Activated CD4-positive, alpha-beta T cell treated with anti-CD3 and anti-CD28 coated beads, Interleukin-2, amount 10 ng/mL, durations not matched to agents 24 days and 14 days (primary cell): Measurements from ENCODE around the gene SOX8. TPM values are rescaled to one million over a fixed set of nuclear protein-coding genes. Genes with fewer than 3 reads are reported as not detected.
A peak's percentile ranks its signal among the peaks of the same experiment; 100 is the strongest.

Experiments used
- DNase-seq: peaks from one replicate; pipeline ENCODE4 v3.0.0; 2022
- H3K27ac Mint-ChIP-seq: one replicate; pipeline ENCODE4 v1.8.0; 2022; ENCODE audit warnings: mild to moderate bottlenecking, mixed read lengths
- H3K27me3 Mint-ChIP-seq: one replicate; pipeline ENCODE4 v1.8.0; 2022; ENCODE audit warnings: mixed read lengths
- H3K36me3 Mint-ChIP-seq: one replicate; pipeline ENCODE4 v1.8.0; 2022; ENCODE audit warnings: low read depth, mild to moderate bottlenecking, mixed read lengths
- H3K4me1 Mint-ChIP-seq: one replicate; pipeline ENCODE4 v1.8.0; 2021; ENCODE audit warnings: mixed read lengths
- H3K4me3 Mint-ChIP-seq: one replicate; pipeline ENCODE4 v1.8.0; 2022; ENCODE audit warnings: mild to moderate bottlenecking, moderate library complexity, mixed read lengths
- H3K9me3 Mint-ChIP-seq: one replicate; pipeline ENCODE4 v1.8.0; 2021; ENCODE audit warnings: mixed read lengths
- intact Hi-C: fragments of 100-400 bp; cut with micrococcal nuclease; formaldehyde crosslinking; loops from one replicate; pipeline ENCODE4 v1.15.1; 2023
- total RNA-seq: library from RNA; stranded (reverse); gene quantifications from 2 replicates; pipeline ENCODE4 v1.2.3, GENCODE V29; 2022

Gene SOX8
- 0.77 and 0.92 TPM in 2 replicates for total RNA-seq

DNA sequence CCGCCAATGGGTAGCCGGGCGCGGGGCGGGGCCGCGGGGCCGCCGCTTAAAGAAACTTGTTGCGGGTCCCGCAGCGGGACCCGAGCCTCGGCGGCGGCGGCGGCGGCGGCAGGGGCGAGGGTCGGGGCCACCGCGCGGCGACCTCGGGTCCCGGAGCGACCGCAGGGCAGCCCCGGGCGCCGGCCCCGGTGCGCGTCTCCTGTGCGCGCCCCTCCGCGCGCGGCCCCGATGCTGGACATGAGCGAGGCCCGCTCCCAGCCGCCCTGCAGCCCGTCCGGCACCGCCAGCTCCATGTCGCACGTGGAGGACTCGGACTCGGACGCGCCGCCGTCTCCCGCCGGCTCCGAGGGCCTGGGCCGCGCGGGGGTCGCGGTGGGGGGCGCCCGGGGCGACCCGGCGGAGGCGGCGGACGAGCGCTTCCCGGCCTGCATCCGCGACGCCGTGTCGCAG is at the start of gene SOX8:
TSS of gene SOX8 (plus strand) at position 76 of the 450 bp plus-strand sequence. CDS start at position 229, 153 bp downstream.
- peak within 1 kb of the TSS; percentile 77 for H3K27ac Mint-ChIP-seq
- peak within 1 kb of the TSS; percentile 83 for H3K4me3 Mint-ChIP-seq
- intact Hi-C loops, result loop anchor here (1.0 kb wide), 1 partner anchor 11 kb away; the partner anchor contains the start of gene LMF1
- no peaks in the 10 kb centered on the region for H3K36me3 Mint-ChIP-seq
- no peak for DNase-seq
- peaks cover 4% of the 10 kb centered on the region for H3K4me1 Mint-ChIP-seq
- H3K9me3 Mint-ChIP-seq, result no peaks in the 10 kb centered on the region
- H3K27me3 Mint-ChIP-seq, result peaks cover 24% of the 10 kb centered on the region

- Mint-ChIP-seq H3K27ac (no peak overlapping the region), H3K4me1 (no peaks in the 10 kb centered on the region), H3K4me3 (no peak overlapping the region), H3K36me3 (peaks cover 2% of the 10 kb centered on the region), H3K27me3 (no peaks in the 10 kb centered on the region), H3K9me3 (no peaks in the 10 kb centered on the region)
- intact Hi-C loops, result no loop called here
- DNase-seq, result no peak
Measured at GRCh38 chr16:932831-933330, 48.7 kb upstream of the SOX8 start.

DNA sequence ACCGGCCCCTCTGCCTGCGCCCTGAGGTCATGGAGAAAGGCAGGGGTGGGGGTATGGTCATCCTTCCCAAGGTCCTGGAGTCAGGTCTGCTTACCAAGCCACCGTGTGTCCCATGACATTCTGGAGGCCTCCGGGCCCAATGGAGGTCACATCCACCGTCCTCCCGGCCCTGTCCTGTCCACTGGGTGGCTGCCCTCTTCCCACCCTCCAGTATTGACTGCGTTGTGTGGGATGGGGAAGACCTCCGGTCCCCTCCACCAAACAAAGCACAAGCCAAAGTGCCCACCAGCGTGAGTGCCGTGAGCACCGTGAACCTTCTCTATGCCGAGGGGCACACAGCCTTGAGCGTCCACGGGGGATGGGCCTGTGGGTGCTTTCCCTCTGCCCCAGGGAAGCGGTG is 48.0 kb upstream of the SOX8 start:
- DNase-seq, result no peak
- intact Hi-C loops, result no loop called here
- H3K27me3 Mint-ChIP-seq, result no peaks in the 10 kb centered on the region
- peaks cover 2% of the 10 kb centered on the region for H3K36me3 Mint-ChIP-seq
- no peak overlapping the region for H3K27ac Mint-ChIP-seq
- H3K9me3 Mint-ChIP-seq, result no peaks in the 10 kb centered on the region
- no peak overlapping the region for H3K4me3 Mint-ChIP-seq
- H3K4me1 Mint-ChIP-seq, result no peaks in the 10 kb centered on the region

GRCh38 chr16:934178-934577 is 47.4 kb upstream of the SOX8 start:
- Mint-ChIP-seq H3K9me3 (no peaks in the 10 kb centered on the region), H3K27me3 (no peaks in the 10 kb centered on the region)
- intact Hi-C loops, result no loop called here

GRCh38 chr16:935684-936083 is 45.9 kb upstream of the SOX8 start:
- Mint-ChIP-seq H3K4me1 (no peaks in the 10 kb centered on the region), H3K27me3 (no peaks in the 10 kb centered on the region), H3K4me3 (no peak overlapping the region), H3K27ac (no peak overlapping the region), H3K36me3 (no peaks in the 10 kb centered on the region), H3K9me3 (no peaks in the 10 kb centered on the region)
- no peak for DNase-seq
- intact Hi-C loops, result no loop called here

More at GRCh38 chr16:934178-934577, 47.4 kb upstream of the SOX8 start:
- no peak for DNase-seq
- Mint-ChIP-seq H3K4me3 (no peak overlapping the region), H3K27ac (no peak overlapping the region), H3K36me3 (peaks cover 2% of the 10 kb centered on the region), H3K4me1 (no peaks in the 10 kb centered on the region)

DNA sequence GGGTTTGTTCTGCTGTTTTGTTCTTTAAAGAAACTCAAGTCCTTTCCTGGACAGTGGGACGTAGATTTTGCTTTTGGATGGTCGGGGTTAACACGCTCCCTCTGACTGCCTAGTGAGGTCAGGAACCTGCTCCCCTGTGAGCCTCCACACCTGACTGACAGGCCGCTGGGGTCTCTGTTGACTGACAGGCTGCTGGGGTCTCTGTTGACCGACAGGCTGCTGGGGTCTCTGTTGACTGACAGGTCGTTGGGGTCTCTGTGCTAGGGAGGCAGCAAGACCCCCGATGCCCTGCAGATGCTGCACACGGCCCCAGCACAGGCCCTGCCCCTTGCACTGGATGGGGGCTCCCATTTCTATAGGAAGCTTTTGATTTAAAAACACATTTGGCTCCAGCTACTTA is 44.3 kb upstream of the SOX8 start:
- Mint-ChIP-seq H3K36me3 (peaks cover 11% of the 10 kb centered on the region), H3K27ac (no peak overlapping the region), H3K27me3 (no peaks in the 10 kb centered on the region), H3K4me1 (no peaks in the 10 kb centered on the region), H3K4me3 (no peak overlapping the region), H3K9me3 (peaks cover 7% of the 10 kb centered on the region)
- DNase-seq, result no peak
- intact Hi-C loops, result no loop called here

DNA sequence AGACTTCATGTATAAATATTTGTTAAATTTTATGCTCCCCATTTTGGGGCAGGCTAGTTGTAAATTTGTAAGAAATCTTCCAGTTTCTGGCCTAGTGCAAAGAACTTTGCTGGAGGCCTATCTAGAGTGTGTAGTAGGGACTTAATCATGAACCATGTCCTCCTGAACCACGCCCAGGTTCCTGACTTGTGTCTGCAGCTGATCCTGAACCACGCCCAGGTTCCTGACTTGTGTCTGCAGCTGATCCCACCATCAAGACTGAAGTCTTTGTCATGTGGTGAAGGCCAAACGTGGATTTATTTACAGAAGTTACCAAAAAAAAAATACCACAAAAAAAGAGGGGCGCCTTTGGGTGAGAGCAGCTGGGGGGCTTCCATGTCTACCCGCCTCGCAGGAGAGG is 43.8 kb upstream of the SOX8 start:
- no peak for DNase-seq
- no peaks in the 10 kb centered on the region for H3K27me3 Mint-ChIP-seq
- intact Hi-C loops, result no loop called here
- H3K9me3 Mint-ChIP-seq, result peaks cover 11% of the 10 kb centered on the region
- no peak overlapping the region for H3K4me3 Mint-ChIP-seq
- H3K27ac Mint-ChIP-seq, result no peak overlapping the region
- no peaks in the 10 kb centered on the region for H3K4me1 Mint-ChIP-seq
- H3K36me3 Mint-ChIP-seq, result peaks cover 16% of the 10 kb centered on the region

- no peak overlapping the region for H3K27ac Mint-ChIP-seq
- no peak overlapping the region for H3K4me3 Mint-ChIP-seq
- intact Hi-C loops, result no loop called here
- peaks cover 14% of the 10 kb centered on the region for H3K9me3 Mint-ChIP-seq
- no peaks in the 10 kb centered on the region for H3K27me3 Mint-ChIP-seq
- peaks cover 16% of the 10 kb centered on the region for H3K36me3 Mint-ChIP-seq
- DNase-seq, result no peak
- H3K4me1 Mint-ChIP-seq, result no peaks in the 10 kb centered on the region
Measured at GRCh38 chr16:938136-938535, 43.4 kb upstream of the SOX8 start.

DNA sequence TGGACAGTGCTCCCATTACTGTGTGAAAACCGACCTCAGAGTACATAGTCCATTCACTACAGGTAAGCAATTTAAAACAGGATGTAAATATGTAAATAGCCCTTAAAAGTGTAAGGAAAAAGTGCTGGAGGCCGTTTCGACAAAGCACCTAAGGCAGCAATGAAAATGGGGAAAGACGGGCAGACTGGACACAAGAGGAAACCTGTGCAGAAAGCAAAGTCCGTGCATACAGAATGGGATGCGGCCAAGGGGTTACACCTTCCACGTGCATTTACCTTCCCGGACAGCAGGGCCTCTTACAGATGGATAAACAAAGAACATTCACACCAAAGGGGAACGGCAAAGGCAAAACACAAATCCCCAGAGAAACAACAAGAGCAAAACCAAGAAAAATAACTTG is 42.8 kb upstream of the SOX8 start:
- H3K4me1 Mint-ChIP-seq, result no peaks in the 10 kb centered on the region
- H3K36me3 Mint-ChIP-seq, result peaks cover 18% of the 10 kb centered on the region
- no peak for DNase-seq
- H3K27ac Mint-ChIP-seq, result no peak overlapping the region
- H3K9me3 Mint-ChIP-seq, result peaks cover 16% of the 10 kb centered on the region
- no peak overlapping the region for H3K4me3 Mint-ChIP-seq
- no peaks in the 10 kb centered on the region for H3K27me3 Mint-ChIP-seq
- intact Hi-C loops, result no loop called here

DNA sequence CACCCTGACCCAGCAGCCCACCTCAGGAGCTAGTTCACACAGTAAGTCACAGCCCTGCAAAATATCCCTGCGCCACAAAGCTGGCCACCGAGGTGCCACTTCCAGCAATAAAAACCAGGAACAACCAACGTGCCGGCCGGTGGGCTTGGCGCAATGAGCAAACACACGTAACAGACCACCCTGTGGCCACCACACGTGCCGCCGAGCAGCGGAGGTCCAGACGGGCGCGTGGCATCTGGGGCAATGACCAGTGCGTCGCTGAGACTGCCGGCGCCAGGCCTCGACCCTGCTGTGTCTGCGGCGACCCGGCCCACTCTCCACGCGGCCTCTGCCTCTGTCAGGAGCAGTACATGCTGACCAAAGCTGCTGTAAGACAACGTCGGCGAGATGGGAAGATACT is 42.3 kb upstream of the SOX8 start:
- Mint-ChIP-seq H3K36me3 (peaks cover 24% of the 10 kb centered on the region), H3K4me3 (no peak overlapping the region), H3K27me3 (no peaks in the 10 kb centered on the region), H3K27ac (no peak overlapping the region), H3K9me3 (peaks cover 18% of the 10 kb centered on the region), H3K4me1 (no peaks in the 10 kb centered on the region)
- intact Hi-C loops, result no loop called here
- no peak for DNase-seq

DNA sequence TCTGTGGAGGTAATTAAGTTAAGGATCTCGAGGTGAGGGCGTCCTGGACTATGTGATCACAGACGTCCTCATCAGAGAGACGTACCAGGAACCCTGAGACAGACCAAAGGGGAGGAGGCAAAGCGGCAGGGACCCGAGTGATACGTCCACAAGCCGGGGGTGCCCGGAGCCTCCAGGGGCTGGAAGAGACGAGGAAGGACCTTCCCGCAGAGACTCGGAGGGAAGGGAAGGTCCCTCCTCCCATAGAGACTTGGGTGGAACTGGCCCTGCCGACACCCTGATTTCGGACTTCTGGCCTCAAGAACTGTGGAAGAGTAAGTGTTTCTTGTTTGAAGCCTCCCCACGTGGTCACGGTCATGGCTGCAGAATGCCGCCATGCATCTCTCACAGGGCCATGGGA is 41.6 kb upstream of the SOX8 start:
- Mint-ChIP-seq H3K27ac (no peak overlapping the region), H3K9me3 (peaks cover 18% of the 10 kb centered on the region), H3K4me3 (no peak overlapping the region), H3K27me3 (no peaks in the 10 kb centered on the region), H3K4me1 (no peaks in the 10 kb centered on the region), H3K36me3 (peaks cover 29% of the 10 kb centered on the region)
- DNase-seq, result no peak
- intact Hi-C loops, result no loop called here

DNA sequence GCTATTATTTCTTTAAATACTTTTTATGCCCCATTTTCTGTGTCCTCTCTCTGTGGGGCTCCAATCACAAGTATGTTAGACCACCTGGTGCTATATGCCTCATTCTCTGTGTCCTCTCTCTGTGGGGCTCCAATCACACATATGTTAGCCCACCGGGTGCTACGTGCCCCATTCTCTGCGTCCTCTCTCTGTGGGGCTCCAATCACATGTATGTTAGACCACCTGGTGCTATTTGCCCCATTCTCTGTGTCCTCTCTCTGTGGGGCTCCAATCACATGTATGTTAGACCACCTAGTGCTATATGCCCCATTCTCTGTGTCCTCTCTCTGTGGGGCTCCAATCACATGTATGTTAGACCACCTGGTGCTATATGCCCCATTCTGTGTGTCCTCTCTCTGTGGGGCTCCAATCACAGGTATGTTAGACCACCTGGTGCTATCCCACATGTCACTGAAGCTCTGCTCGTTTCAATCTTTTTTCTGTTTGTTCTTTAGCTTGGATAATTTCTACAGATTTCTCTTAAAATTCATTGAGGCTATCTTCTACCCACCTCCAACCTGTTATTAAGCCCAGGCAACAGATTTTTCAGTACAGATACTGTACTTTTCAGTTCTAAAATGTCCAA is 39.0 kb upstream of the SOX8 start:
- H3K4me1 Mint-ChIP-seq, result no peaks in the 10 kb centered on the region
- H3K27ac Mint-ChIP-seq, result no peak overlapping the region
- H3K4me3 Mint-ChIP-seq, result no peak overlapping the region
- H3K9me3 Mint-ChIP-seq, result peaks cover 18% of the 10 kb centered on the region
- peaks cover 34% of the 10 kb centered on the region for H3K36me3 Mint-ChIP-seq
- intact Hi-C loops, result no loop called here
- H3K27me3 Mint-ChIP-seq, result no peaks in the 10 kb centered on the region
- no peak for DNase-seq

DNA sequence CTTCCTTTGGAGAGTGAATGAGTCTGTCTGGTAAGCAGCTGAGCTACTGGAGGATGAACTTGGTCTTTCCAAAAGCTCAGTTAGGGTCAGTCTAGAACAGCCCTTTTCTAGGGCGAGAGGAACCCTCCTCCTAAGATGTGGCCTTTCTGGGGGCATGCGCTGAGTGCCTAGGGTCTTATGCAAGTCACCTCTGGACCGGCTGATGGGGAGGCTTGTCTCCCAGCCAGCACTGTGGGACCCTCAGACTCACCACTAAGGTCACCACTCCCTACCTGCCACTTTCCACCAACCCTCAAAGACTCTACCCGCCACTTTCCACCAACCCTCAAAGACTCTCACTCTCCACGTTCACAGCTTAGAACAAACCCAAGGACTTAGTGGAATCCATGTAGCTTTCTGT is 37.6 kb upstream of the SOX8 start:
- Mint-ChIP-seq H3K4me3 (no peak overlapping the region), H3K36me3 (peaks cover 34% of the 10 kb centered on the region), H3K27ac (no peak overlapping the region), H3K9me3 (peaks cover 18% of the 10 kb centered on the region), H3K27me3 (no peaks in the 10 kb centered on the region), H3K4me1 (no peaks in the 10 kb centered on the region)
- intact Hi-C loops, result no loop called here
- no peak for DNase-seq

- H3K4me3 Mint-ChIP-seq, result no peak overlapping the region
- no peak for DNase-seq
- H3K36me3 Mint-ChIP-seq, result peaks cover 34% of the 10 kb centered on the region
- peaks cover 18% of the 10 kb centered on the region for H3K9me3 Mint-ChIP-seq
- intact Hi-C loops, result no loop called here
- H3K4me1 Mint-ChIP-seq, result no peaks in the 10 kb centered on the region
- no peaks in the 10 kb centered on the region for H3K27me3 Mint-ChIP-seq
- H3K27ac Mint-ChIP-seq, result no peak overlapping the region
Measured at GRCh38 chr16:945271-946047, 36.1 kb upstream of the SOX8 start.
